IPS DF 4.7 (cell line): Measurements from ENCODE around the gene HOXD12.

Experiments used
- DNase-seq: peaks from one replicate; pipeline ENCODE4 v3.0.0-alpha.2; 2013; ENCODE audit warnings: low spot score; ENCODE audit errors: extremely low read depth

HOXD12 gene

DNA sequence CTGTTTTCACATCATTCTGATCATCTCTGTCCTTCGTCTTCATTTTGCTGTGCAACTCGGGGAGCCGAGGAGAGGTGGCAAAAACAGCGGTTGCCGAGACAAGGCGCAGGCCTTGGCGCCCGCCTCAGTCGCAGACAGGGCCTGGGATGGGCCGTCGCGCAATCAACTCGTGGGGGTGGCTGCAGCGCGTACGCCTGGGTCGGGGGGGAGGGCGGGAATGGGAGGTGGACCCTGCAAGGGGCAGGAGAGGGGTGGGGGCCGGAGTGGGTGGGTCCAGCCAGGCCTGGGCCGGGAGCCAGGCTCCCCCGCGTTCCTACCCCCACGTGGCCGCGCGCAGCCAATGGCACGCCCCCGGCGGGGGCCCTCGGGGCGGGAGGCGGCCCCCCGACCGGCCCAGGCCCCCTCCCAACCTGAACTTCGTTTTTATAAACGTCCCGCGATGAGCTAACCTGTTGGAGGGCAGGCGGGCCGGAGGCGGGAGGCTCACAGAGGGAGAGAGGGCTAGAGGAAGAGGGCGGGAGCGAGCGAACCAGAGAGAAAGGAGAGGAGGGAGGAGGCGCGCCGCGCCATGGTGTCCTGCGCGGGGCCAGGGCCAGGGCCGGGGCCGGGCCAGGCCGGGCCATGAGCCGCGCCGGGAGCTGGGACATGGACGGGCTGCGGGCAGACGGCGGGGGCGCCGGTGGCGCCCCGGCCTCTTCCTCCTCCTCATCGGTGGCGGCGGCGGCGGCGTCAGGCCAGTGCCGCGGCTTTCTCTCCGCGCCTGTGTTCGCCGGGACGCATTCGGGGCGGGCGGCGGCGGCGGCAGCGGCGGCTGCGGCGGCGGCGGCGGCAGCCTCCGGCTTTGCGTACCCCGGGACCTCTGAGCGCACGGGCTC lies 7.1 kb upstream of the HOXD12 start, which contains the start of gene HOXD13:
Gene HOXD13, plus strand, starts transcription at position 452 of the 875 bp plus-strand sequence. Its CDS starts 170 bp downstream, at position 622.
- DNase-seq = no peak

DNA sequence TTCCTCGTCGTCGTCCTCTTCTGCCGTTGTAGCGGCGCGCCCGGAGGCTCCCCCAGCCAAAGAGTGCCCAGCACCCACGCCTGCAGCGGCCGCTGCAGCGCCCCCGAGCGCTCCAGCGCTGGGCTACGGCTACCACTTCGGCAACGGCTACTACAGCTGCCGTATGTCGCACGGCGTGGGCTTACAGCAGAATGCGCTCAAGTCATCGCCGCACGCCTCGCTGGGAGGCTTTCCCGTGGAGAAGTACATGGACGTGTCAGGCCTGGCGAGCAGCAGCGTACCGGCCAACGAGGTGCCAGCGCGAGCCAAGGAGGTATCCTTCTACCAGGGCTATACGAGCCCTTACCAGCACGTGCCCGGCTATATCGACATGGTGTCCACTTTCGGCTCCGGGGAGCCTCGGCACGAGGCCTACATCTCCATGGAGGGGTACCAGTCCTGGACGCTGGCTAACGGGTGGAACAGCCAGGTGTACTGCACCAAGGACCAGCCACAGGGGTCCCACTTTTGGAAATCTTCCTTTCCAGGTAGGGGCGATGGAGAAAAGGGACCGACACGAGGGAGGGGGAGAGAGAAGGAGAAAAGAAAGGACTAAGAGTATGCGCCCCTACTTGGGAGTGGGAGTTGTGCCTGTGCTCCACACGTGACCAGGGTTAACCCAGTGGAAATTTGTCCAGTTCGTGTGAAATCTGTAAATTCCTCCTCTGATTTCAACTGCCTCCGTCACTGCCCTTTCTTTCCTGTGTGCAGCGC lies 6.3 kb upstream of the HOXD12 start:
- DNase-seq = no peak

- no peak for DNase-seq
Measured at GRCh38 chr2:176093898-176094249, 5.7 kb upstream of the HOXD12 start.

- DNase-seq = no peak
Measured at GRCh38 chr2:176094349-176094748, 5.2 kb upstream of the HOXD12 start.

DNA sequence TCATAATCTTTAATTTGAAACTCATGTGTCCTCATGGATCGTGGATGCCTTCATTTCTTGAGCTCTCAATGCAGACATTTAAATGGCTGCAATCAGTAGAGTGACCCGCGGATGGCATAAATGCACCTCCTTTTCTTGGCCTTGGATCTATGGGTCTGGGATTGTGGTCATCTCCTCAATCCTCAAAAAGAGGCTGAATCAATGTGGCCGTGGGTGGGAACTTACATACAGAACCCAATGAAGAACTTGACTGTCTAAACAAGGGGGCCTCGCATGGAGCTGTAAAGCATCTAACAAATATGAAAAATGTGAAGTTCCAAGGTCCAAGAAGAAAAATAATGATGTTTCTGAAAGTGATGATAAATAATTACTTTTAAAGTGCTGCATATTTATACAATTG lies 4.2 kb upstream of the HOXD12 start:
- no peak for DNase-seq

GRCh38 chr2:176096243-176096985 lies 3.2 kb upstream of the HOXD12 start:
- no peak for DNase-seq

DNA sequence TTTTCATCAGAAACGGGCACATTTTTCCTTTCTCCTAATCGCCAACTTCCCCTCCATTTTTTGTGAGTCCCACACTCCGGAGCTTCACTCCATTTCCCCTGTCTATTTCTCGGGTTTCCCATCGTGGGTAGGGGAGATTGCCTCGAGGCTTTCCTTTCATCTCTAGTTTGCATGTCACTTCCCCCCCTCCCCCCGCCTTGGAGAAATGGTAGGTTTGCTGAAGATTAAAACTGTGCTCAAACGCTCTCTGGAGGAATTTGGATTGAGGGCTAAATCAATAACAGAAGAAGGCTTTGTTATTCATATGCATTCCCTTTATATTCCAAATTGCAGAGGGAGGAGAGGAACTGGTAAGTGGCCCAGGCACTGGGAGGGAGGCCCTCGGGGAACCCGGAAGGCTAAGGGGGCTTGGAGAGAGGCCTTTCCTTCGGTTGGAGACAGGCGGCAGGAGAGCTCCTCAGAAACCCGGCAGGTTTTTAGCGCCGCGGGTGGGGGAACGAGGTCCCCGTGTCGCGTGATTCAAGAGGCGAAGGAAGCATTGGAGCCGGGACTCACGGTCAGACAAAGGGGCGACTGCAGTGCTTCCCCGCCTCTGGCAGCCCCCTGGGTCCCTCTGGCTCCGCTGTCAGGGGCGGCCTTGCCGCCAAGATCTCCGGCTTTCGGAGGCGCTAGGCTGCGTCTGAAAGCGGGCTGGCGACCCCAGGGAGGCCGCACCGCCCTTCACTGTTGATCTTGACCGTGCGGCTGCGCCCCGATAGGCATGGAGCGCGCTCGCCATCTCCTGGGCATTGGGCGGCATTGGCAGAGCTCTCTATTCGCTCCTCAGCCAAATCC lies 2.4 kb upstream of the HOXD12 start:
- no peak for DNase-seq

- DNase-seq = no peak
Measured at GRCh38 chr2:176097820-176098365, 1.7 kb upstream of the HOXD12 start.

DNA sequence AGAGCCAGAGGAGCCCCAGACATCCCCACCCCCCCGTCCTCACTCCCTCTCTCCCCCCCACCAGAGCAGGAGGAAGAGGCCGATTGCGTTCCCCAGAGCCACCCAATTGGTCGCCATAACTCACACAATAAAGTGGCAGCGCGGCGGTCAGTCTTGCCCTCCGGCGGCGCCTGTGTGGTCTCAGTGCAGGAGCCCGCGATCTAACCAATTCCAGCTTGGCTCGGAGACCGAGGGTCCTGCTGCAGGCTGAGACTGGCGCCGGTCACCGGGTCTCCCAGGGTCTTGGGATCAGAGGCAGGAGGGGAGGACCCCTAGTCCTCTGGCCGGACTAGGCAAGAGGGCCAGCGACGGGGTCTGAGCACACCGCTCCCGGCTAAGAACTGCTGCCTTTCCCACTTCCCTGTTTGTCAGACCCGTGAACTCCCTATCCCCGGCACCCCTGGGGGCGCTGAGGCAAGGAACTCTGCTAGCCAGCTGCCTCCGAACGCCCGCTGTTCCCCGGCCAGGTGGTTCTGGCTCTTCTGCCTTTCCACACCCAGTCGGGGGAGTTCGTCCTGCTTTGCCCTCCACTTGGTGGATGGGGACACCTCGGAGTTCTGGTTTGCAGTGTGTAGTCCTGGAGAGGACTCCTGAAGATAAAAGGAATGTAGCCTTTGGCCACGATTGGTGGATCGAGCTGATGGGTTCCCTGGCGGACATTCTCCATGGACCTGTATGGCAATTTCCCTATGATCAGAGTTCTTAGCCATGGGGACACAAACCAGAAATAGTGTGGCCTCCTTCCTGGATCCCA lies 1.0 kb upstream of the HOXD12 start:
- DNase-seq = no peak

DNA sequence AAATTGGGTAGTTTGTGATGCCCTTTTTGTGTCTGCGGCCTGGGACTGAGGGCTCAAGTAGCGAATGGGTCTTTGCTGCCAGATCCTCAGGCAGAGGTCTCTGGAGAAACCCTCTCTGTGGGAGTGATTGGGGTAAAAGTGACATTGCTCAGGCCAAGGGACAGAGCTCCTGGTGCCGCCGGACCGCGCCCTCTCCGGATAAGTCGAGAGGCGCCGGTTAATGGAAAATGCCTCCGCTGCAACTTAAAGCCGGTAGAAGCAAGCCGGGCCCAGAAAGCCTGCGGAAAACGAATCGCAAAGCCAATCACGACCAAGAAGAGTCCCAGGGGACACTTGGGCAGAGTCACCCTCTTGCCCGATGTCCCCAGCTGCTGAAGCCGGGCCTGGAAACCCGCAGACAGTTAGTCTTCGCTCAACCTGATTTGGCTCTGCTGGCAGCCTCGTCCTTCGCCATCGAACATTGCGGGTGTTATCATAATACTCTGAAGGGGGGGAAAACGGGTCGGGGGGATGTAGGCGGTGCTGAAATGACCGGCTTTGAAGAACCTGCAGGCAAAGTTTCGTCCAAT lies 352 bp upstream of the HOXD12 start:
- no peak for DNase-seq

- no peak for DNase-seq
Measured at GRCh38 chr2:176100547-176101140, 1.0 kb downstream of the HOXD12 start.

- DNase-seq = no peak
Measured at GRCh38 chr2:176101216-176101830, 1.7 kb downstream of the HOXD12 start.

DNA sequence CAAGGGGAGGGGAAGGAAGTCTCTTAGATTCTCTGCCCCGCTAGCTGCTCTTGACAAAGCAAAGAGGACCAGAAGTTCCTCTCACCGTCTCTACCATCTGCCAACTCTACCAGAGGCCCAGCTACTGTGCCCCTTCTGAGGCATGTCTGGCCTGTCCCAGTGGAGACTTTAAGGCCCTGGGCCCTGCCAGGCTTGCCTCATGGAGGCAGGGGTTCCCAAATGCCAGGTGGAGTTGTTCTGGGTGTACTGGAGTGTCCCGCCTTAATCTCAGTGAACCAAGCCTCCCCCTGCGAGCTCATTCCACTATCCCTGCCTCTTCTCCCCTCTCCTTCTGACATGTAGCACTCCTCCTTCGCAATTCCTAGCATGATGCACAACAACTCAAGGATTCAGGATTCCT lies 2.2 kb downstream of the HOXD12 start:
- no peak for DNase-seq

- DNase-seq = no peak
Measured at GRCh38 chr2:176102309-176102866, 2.8 kb downstream of the HOXD12 start.

DNA sequence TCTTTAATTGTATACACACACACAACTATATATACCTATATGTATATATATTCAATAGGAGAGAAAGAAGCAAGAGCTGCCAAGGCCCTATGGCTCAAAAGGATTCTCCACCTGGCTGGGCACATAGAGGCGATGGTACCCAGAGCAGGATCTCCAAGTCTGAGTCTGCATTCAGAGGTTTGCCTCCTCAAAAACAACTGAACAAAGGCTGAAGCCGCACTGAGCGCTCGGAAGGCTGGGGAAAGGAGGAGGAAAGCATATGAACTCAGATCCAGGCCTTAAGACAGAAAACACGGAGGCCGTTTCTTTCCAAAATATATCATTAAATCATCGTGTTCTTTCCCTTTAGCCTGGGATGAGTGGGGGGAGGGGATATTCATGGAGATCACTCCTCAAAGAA lies 3.6 kb downstream of the HOXD12 start:
- no peak for DNase-seq

DNA sequence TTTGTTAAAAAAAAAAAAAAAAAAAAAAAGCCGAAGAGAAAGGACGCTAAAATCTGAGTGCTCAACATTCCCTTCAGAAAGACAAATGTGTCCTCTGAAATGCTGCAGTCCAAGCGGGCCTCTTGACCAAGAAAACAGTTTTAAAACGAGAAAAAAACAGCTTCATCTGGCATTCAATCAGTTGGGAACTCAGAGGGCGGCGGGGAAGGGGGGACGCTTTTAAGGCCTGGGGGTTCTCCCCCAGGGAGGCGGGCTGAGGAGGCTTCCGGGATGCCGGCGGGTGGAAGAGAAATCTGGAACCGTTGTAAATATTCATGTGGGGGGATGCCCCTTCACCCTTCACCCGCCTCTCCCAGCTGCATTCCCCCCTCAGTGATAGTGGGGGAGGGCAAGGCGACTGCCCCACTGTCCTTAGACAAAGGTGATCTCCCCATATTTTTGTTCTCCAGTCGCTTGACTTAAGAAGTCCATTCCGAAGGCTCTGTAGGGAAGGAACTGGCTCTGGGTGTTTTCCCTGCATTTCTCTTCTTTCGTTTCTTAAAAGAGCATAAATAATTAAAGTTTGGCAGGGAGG lies 4.2 kb downstream of the HOXD12 start:
- DNase-seq = no peak

DNA sequence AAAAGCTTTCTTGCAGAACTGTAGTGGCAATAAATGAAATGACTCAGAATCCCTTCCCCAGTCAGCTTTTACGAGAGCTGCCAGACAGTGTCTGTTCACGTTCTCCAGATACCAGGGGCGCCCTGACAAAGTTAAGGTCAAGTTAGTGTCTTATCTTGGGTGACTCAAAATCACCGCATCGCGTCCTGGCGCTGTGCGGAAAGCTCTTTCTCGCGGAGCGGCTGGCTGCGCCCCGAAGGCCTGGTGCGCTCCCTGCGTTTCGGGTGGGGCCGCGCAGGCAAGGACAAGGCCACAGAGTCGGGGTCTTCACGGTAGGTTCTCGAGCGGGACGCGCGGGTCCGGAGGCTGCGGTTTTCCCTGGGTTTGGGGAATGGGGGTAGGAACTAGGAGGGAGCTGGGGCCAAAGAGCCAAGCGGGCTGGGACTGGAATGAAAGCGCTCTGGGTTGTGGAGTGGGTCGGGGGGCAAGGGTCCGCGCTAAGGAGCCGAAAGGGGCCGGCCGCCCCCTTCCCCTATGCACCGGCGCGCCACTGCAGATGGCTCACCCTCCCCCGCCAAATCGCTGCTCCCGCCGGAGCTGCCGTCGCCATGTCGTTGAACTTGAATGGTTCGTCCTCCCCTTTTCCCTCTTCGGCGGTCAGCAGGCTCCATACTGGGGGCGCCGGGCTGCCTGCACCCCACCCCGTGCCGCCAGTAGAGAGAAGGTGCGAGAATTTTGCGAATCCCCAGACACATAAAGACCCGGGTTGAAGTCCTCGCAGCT lies 4.9 kb downstream of the HOXD12 start:
- DNase-seq = no peak
